WTC11 (cell line): ENCODE data around the gene NRDC.

ENCODE experiments used
- ATF3 ChIP-seq: sonication (generic); formaldehyde crosslinking; conservative IDR thresholded peaks from 2 replicates; pipeline ENCODE4 v1.8.1; 2022; ENCODE audit warnings: mild to moderate bottlenecking, missing genetic modification reagents
- CTCF ChIP-seq: fragments of 200-600 bp; IDR thresholded peaks from 2 replicates; pipeline ENCODE4 v1.8.0; 2022; ENCODE audit warnings: antibody characterized with exemption
- E2F1 ChIP-seq: sonication (generic); formaldehyde crosslinking; IDR thresholded peaks from 2 replicates; pipeline ENCODE4 v1.8.0; 2022; ENCODE audit warnings: mild to moderate bottlenecking, missing genetic modification reagents
- FOXK1 ChIP-seq: sonication (generic); formaldehyde crosslinking; IDR thresholded peaks from 2 replicates; pipeline ENCODE4 v1.8.0; 2022; ENCODE audit warnings: mild to moderate bottlenecking, moderate library complexity, missing genetic modification reagents
- MLX ChIP-seq: sonication (generic); formaldehyde crosslinking; IDR thresholded peaks from 2 replicates; pipeline ENCODE4 v1.8.1; 2023; ENCODE audit warnings: mild to moderate bottlenecking, missing genetic modification reagents, moderate library complexity
- MYBL2 ChIP-seq: sonication (generic); formaldehyde crosslinking; IDR thresholded peaks from 2 replicates; pipeline ENCODE4 v1.8.1; 2023; ENCODE audit warnings: mild to moderate bottlenecking, moderate library complexity, missing genetic modification reagents
- RORB ChIP-seq: fragments of 250-450 bp; sonication (Bioruptor Pico); IDR thresholded peaks from 2 replicates; pipeline ENCODE4 v1.9.0; 2021; ENCODE audit warnings: mild to moderate bottlenecking
- TF ChIP-seq, protein P1 (sequence below): sonication (generic); formaldehyde crosslinking; IDR thresholded peaks from 2 replicates; pipeline ENCODE4 v1.8.1; 2023; ENCODE audit warnings: mild to moderate bottlenecking, moderate library complexity, missing genetic modification reagents
- TF ChIP-seq, protein P2 (sequence below): sonication (generic); formaldehyde crosslinking; IDR thresholded peaks from 2 replicates; pipeline ENCODE4 v1.8.1; 2023; ENCODE audit warnings: mild to moderate bottlenecking, missing genetic modification reagents
- TF ChIP-seq, protein P3 (sequence below): sonication (generic); formaldehyde crosslinking; IDR thresholded peaks from 2 replicates; pipeline ENCODE4 v1.8.1; 2022; ENCODE audit warnings: low read depth, missing genetic modification reagents, borderline replicate concordance

DNA sequence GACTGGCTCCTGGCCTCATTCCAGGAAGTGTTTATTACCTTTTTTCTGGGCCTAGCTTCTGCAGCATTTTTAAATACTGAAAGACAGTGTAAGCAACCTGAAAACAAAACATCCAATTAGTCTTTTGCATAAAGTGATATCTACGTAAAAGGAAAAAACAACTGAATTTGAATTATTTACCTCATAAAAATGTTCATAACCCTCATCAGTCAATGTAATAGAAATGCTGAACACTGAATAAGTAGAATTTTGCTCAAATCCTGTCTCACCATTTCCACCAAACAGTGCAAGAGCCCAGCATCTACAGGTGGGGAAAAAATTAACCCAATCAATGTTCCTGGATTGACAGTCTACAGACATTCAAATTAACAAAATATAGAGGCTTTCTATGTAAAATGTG is 64.0 kb downstream of the NRDC start:
- TF ChIP-seq RORB (CRISPR knock-in tag) (no peak), MYBL2 (CRISPR knock-in tag) (no peak), CTCF (no peak), E2F1 (CRISPR knock-in tag) (no peak), MLX (no peak), FOXK1 (no peak), ATF3 (CRISPR knock-in tag) (no peak)
- TF ChIP-seq, protein P1, sequence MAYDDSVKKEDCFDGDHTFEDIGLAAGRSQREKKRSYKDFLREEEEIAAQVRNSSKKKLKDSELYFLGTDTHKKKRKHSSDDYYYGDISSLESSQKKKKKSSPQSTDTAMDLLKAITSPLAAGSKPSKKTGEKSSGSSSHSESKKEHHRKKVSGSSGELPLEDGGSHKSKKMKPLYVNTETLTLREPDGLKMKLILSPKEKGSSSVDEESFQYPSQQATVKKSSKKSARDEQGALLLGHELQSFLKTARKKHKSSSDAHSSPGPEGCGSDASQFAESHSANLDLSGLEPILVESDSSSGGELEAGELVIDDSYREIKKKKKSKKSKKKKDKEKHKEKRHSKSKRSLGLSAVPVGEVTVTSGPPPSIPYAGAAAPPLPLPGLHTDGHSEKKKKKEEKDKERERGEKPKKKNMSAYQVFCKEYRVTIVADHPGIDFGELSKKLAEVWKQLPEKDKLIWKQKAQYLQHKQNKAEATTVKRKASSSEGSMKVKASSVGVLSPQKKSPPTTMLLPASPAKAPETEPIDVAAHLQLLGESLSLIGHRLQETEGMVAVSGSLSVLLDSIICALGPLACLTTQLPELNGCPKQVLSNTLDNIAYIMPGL (CRISPR knock-in tag): no peak
- TF ChIP-seq, protein P2, sequence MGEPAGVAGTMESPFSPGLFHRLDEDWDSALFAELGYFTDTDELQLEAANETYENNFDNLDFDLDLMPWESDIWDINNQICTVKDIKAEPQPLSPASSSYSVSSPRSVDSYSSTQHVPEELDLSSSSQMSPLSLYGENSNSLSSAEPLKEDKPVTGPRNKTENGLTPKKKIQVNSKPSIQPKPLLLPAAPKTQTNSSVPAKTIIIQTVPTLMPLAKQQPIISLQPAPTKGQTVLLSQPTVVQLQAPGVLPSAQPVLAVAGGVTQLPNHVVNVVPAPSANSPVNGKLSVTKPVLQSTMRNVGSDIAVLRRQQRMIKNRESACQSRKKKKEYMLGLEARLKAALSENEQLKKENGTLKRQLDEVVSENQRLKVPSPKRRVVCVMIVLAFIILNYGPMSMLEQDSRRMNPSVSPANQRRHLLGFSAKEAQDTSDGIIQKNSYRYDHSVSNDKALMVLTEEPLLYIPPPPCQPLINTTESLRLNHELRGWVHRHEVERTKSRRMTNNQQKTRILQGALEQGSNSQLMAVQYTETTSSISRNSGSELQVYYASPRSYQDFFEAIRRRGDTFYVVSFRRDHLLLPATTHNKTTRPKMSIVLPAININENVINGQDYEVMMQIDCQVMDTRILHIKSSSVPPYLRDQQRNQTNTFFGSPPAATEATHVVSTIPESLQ (CRISPR knock-in tag): no peak
- TF ChIP-seq, protein P3, sequence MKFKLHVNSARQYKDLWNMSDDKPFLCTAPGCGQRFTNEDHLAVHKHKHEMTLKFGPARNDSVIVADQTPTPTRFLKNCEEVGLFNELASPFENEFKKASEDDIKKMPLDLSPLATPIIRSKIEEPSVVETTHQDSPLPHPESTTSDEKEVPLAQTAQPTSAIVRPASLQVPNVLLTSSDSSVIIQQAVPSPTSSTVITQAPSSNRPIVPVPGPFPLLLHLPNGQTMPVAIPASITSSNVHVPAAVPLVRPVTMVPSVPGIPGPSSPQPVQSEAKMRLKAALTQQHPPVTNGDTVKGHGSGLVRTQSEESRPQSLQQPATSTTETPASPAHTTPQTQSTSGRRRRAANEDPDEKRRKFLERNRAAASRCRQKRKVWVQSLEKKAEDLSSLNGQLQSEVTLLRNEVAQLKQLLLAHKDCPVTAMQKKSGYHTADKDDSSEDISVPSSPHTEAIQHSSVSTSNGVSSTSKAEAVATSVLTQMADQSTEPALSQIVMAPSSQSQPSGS (CRISPR knock-in tag): no peak
